ENCODE data around the gene ADCK2.

DNA sequence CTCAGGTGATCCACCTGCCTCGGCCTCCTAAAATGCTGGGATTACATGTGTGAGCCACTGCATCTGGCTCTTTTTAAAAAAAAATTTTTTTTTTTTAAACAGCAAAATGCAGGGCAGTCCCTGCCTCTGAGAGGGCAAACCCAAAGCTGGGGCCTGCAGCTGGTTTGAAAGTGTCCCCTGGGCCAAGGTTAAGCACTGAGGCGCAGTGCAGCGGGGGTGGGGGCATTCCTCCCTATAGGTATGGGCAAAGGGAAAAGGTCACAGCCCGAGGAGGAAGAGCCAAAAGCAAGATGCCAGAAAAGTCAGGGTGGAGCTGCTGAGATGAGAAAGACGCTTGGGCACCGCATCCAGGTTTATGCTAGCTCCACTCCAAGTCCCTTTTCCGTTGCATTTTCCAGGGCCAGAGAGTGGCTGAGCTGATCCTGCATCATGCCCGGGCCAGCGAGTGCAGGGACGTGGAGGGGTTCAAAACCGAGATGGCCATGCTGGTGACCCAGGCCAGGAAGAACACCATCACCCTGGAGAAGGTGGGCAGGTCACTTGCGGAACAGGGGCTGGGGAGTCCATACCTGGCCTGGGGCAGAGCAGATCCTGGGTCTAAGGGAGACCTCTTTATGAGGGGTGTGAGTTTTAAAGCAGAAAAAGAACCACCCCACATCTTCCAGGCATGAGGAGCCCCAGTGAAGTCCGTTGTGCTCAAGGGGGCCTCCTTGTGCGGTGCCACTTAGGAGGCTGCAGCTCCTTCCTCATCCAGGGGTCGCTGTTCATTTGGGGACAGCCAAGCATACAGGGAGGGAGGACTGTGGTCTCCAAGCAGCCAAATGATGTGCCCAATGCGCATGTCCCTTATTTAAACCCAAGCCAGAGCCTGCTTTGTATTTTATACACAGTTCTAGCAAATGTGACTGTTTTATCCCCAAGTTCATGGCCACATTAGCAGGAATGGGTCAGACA, 16.7 kb downstream of the ADCK2 start:
- TF ChIP-seq, protein P1, sequence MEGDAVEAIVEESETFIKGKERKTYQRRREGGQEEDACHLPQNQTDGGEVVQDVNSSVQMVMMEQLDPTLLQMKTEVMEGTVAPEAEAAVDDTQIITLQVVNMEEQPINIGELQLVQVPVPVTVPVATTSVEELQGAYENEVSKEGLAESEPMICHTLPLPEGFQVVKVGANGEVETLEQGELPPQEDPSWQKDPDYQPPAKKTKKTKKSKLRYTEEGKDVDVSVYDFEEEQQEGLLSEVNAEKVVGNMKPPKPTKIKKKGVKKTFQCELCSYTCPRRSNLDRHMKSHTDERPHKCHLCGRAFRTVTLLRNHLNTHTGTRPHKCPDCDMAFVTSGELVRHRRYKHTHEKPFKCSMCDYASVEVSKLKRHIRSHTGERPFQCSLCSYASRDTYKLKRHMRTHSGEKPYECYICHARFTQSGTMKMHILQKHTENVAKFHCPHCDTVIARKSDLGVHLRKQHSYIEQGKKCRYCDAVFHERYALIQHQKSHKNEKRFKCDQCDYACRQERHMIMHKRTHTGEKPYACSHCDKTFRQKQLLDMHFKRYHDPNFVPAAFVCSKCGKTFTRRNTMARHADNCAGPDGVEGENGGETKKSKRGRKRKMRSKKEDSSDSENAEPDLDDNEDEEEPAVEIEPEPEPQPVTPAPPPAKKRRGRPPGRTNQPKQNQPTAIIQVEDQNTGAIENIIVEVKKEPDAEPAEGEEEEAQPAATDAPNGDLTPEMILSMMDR (IDR thresholded peaks at IDR 0.05): no peak
- no peak for TF ChIP-seq POLR2A (IDR thresholded peaks at IDR 0.05)

Data from Peyer's patch (tissue), 4 donors.